ENCODE results near the gene THSD4.

The THSD4 gene

GRCh38 chr15:71510763-71511162, 395.5 kb downstream of the THSD4 start:
- no peak overlapping the region for H3K4me3 ChIP-seq (ENCODE audit: low read length)
- no peak for DNase-seq (ENCODE audit: low read depth, low spot score)

DNA sequence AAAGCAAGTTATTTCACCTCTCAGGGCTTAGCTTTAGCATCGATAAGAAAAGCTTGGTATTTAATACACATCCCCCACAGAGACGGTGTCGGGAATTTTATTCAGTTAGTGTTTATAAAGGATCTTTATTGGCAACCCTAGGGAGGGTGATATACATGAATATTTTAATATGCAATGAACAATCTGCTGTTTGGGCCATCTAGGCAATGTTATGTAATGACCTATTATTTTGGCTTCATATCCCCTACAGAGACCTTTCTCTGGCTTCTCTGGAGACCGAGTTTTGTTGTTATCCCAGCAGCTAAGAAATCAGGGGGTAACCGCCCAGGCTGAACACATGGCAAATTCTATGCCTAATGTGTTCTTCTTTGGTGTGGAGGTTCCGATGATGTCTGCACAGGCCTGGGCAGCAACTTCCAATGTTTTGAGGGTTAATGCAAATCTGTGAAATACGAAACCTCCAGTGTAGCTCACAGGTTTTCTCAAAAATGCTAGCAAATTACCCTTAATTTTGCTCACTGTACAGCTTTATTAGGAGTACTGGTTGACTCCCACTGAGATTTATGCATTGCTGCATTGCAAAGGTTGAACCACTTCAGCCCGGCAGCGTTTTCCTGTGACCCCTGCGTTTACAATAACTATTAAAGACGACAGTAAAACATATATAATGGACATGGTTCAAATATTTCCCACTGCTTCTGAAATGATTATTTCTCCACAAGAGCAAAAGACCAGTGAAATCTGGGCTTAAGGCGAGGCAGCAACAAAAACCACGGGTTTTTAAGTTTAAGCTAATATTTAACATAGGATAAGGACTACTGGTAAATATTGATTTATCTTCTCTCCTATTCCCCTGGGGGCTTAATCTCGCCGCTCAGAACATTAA, 396.8 kb downstream of the THSD4 start:
- no peak for DNase-seq (ENCODE audit: low read depth, low spot score)
- H3K4me3 ChIP-seq (ENCODE audit: low read length), result no peak overlapping the region

- no peak for DNase-seq (ENCODE audit: low read depth, low spot score)
- no peak overlapping the region for H3K4me3 ChIP-seq (ENCODE audit: low read length)
Measured at GRCh38 chr15:71512682-71513006, 397.4 kb downstream of the THSD4 start.

- DNase-seq (ENCODE audit: low read depth, low spot score), result no peak
- no peak overlapping the region for H3K4me3 ChIP-seq (ENCODE audit: low read length)
Measured at GRCh38 chr15:71515375-71516186, 400.3 kb downstream of the THSD4 start.

DNA sequence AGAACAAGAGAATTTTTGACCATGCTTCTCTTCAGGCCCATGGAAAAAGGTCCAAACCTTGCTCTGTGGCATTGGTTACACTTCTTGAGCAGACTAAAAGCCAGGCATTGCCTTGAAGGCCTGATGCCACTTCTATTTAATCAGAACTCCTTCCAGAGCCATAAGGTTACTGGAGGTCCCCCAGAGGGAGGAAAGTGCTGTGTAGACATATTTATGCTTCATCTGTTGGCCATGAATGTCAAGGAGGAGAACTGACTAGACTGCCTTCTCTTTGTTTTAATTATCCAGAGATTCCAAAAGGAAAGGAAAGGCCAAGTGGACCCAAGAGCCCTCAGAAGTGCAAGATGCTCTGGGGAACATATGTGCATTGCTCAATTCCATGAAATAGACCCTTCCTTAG, 402.5 kb downstream of the THSD4 start:
- no peak overlapping the region for H3K4me3 ChIP-seq (ENCODE audit: low read length)
- no peak for DNase-seq (ENCODE audit: low read depth, low spot score)

- DNase-seq (ENCODE audit: low read depth, low spot score), result no peak
- no peak overlapping the region for H3K4me3 ChIP-seq (ENCODE audit: low read length)
Measured at GRCh38 chr15:71518661-71519060, 403.4 kb downstream of the THSD4 start.

DNA sequence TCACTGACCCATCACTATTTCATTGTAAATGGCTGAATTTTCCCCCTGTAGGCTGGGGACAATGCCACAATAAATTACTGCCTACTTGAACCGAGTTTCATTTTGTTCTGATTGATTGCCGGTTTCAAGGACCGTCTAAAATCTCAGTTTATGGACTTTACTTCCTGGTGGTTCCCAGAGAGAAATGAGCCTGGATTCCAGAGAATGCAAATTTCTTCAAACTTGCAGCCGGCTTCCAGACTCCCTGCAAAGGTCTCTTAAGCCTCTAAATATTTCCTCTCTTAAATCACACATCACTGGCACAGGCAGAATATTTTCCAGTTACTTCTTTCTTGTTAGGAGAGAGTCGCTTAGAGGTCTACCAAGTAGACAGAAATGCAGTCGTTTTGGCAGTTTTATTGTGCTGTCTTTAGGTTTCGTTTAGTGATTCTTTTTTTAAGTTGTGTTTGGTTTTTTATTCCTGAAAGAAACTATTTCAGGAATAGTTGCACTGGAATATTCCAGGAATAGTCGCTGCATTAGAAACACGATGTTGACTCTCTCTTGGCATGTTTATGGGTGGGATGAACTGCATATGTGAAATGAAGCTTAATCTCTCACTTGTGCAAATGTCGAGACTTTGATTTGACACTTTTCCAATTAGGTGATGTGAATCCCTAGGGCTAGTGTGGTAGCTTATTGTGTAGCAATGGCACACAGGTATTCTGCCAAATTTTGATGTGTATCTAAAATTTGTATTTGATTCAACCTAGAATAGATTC, 411.0 kb downstream of the THSD4 start:
- H3K4me3 ChIP-seq (ENCODE audit: low read length), result no peak overlapping the region

GRCh38 chr15:71529361-71529760, 414.1 kb downstream of the THSD4 start:
- no peak overlapping the region for H3K4me3 ChIP-seq (ENCODE audit: low read length)
- no peak for DNase-seq (ENCODE audit: low read depth, low spot score)

More for the DNA sequence above, 411.0 kb downstream of the THSD4 start:
- no peak for DNase-seq (ENCODE audit: low read depth, low spot score)

DNA sequence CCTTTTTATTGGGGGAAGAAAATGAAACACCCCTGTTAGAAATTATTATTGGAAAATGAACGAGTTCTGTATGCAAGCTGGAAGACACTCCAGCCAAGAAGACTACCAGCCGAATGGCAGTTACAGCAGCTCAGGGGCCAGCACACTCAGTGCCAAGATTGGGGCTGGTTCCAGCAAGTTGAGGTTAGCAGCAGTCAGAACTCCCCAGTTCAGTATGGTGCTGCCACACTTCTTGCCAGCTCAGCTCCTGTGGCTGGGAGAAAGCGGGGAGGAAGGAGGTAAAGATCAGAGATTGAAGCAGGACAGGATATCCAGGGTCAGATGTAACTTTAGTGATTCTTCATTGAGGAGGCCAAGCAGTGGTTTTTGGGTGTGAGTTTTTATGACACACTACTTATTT, 414.8 kb downstream of the THSD4 start:
- DNase-seq (ENCODE audit: low read depth, low spot score), result no peak
- no peak overlapping the region for H3K4me3 ChIP-seq (ENCODE audit: low read length)

DNA sequence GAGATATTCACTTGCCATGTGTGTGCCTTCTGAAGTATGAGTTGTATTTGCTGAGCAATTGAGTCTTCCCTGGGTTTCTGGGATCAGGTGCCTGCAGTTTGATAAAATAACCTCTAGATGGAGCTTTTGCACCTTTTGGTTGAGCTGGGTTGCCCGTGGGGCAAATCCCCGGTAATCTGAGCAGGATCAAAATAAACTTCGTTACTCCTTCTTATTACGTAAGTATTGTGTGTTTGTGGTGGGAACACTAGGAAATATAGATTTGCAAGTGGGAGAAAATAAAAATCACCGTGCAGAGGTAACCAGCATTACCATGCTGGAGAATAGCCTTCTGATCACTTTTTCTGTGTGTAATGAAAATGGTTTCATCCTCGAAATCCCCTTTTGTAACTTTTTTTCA, 417.7 kb downstream of the THSD4 start:
- no peak for DNase-seq (ENCODE audit: low read depth, low spot score)
- H3K4me3 ChIP-seq (ENCODE audit: low read length), result no peak overlapping the region

DNA sequence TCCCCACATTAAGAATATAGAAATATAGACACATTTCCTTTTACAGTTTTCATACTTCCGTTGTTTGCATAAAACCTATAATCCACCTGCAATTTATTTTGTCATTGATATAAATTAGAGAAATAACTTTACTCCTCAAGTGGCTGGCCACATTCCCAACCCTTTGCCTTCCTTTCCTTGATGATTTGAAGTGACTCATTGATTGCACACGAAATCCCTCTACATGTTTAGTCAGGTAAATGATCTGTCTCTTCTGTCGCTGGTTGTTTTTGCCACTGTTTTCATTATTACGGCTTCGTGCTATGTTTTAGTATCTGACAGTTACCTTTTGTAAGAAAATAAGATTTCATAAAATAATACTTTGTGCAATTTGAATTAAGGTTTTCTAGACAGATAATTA, 422.9 kb downstream of the THSD4 start:
- no peak overlapping the region for H3K4me3 ChIP-seq (ENCODE audit: low read length)
- no peak for DNase-seq (ENCODE audit: low read depth, low spot score)

- no peak overlapping the region for H3K4me3 ChIP-seq (ENCODE audit: low read length)
- DNase-seq (ENCODE audit: low read depth, low spot score), result no peak
Measured at GRCh38 chr15:71541746-71542145, 426.5 kb downstream of the THSD4 start.

GRCh38 chr15:71542836-71543235, 427.6 kb downstream of the THSD4 start:
- no peak for DNase-seq (ENCODE audit: low read depth, low spot score)
- no peak overlapping the region for H3K4me3 ChIP-seq (ENCODE audit: low read length)

DNA sequence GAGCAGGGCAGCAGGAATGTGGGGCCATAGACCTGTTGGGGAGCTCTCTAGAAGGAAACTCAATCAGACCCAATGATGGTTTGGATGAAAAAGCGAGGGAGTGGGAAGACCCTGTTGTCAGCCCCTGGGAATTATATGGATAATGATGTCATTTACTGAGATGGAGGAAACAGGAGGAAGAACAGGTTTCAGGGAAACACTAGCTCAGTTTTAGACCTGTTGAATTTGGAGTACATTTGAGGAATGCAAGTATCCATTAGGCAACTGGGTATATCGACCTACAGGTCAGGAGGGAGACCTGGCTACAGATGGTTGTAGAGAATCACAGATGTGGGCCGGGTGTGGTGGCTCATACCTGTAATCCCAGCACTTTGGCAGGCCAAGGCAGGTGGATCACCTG, 428.1 kb downstream of the THSD4 start:
- no peak overlapping the region for H3K4me3 ChIP-seq (ENCODE audit: low read length)
- DNase-seq (ENCODE audit: low read depth, low spot score), result no peak

DNA sequence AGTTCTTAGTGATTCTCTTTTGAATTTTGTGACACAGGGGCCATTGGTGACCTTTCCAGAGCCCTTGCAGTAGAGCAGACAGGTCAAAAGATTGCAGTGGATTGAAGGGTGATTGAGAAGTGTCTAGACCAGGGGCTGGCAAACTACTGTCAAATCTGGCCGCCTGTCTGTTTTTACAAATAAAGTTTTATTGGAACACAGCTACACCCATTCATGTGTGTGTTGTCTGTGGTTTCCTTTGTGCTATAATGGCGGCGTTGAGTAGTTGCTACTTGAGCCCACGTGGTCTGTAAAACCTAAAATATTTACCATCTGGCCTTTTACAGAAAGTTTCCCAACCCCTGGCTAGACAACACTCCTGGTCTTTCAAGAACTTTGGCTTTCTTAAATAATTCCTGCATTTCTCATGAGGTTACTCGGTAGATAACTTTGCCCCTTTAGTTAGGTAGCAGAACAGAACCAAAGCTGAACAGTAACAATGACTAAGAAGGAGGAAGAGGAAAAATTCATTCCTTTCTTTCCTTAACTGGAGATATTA, 430.0 kb downstream of the THSD4 start:
- DNase-seq (ENCODE audit: low read depth, low spot score), result no peak

GRCh38 chr15:71545923-71546322, 430.7 kb downstream of the THSD4 start:
- no peak for DNase-seq (ENCODE audit: low read depth, low spot score)
- no peak overlapping the region for H3K4me3 ChIP-seq (ENCODE audit: low read length)

More for the DNA sequence above, 430.0 kb downstream of the THSD4 start:
- H3K4me3 ChIP-seq (ENCODE audit: low read length), result no peak overlapping the region

DNA sequence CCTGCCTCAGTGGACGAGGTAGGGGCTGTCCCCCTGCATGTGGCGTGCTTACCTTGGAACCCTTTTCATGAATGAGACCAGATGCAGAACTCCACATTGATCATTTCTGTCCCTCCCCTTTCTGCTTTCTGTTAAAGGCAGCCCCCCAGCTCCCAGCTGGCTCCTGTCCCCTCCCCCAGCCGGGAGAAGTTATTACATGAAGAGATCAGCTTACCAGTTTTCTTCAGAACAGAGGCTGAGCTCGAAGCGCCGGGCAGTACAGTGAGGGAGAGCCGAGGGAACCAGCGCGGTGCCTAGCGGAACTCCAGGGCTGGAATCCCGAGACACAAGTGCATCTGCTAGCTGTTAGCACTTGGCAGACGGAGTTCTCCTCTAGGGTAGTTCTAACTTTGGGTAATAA, 431.7 kb downstream of the THSD4 start:
- DNase-seq (ENCODE audit: low read depth, low spot score), result no peak
- H3K4me3 ChIP-seq (ENCODE audit: low read length), result no peak overlapping the region

GRCh38 chr15:71548401-71548807, 433.1 kb downstream of the THSD4 start:
- no peak overlapping the region for H3K4me3 ChIP-seq (ENCODE audit: low read length)
- DNase-seq (ENCODE audit: low read depth, low spot score), result no peak

DNA sequence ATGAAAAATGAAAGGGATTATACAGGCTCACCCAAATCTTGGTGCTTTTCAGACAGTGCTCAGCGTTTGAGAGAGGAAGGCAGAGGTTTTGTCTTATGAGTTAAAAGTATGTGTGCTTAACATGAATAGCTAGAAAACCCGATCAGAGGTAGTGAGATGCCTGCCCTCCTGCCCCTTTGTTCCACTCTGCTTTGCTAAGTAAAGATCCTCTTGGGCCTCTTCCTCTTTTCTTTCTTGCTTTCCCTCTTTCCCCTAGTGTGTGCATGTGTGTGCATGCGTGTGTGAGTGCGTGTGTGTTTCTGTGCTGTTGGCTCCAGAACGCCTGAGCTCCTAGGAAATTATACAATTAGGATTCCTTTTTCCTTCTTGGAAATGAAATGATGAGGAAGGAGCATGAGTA, 433.8 kb downstream of the THSD4 start:
- no peak for DNase-seq (ENCODE audit: low read depth, low spot score)
- no peak overlapping the region for H3K4me3 ChIP-seq (ENCODE audit: low read length)

- no peak overlapping the region for H3K4me3 ChIP-seq (ENCODE audit: low read length)
- no peak for DNase-seq (ENCODE audit: low read depth, low spot score)
Measured at GRCh38 chr15:71549697-71550096, 434.4 kb downstream of the THSD4 start.

Data from Jurkat, Clone E6-1 (cell line).